Measurements from ENCODE around the gene KANSL2.
"Not testable (repeated sequence)": the region's sequence is repeated elsewhere in the genome, so short reads cannot be mapped to it uniquely, and the experiment has no call there.

KANSL2 gene
- long read RNA-seq, donor 1, transcript KANSL2-201 (10 exons, 2,155 nt): major isoform, 9 of 11 reads
- long read RNA-seq, donor 1, partial matches to known transcripts: 0 of 11 reads
- long read RNA-seq, donor 1, other reads (novel, unspliced or antisense): 0 of 11 reads
- long read RNA-seq, donor 2, partial matches to known transcripts: 0 of 4 reads
- long read RNA-seq, donor 2, other reads (novel, unspliced or antisense): 0 of 4 reads
- long read RNA-seq, donor 3, partial matches to known transcripts: 0 of 4 reads
- long read RNA-seq, donor 3, other reads (novel, unspliced or antisense): 0 of 4 reads
- long read RNA-seq, donor 4, partial matches to known transcripts: 0 of 5 reads
- long read RNA-seq, donor 4, other reads (novel, unspliced or antisense): 0 of 5 reads
- long read RNA-seq, donor 5, partial matches to known transcripts: 0 of 6 reads
- long read RNA-seq, donor 5, other reads (novel, unspliced or antisense): 0 of 6 reads
- long read RNA-seq, donor 6, partial matches to known transcripts: 0 of 3 reads
- long read RNA-seq, donor 6, other reads (novel, unspliced or antisense): 0 of 3 reads
- long read RNA-seq, donor 7, partial matches to known transcripts: 0 of 5 reads
- long read RNA-seq, donor 7, other reads (novel, unspliced or antisense): 0 of 5 reads
- long read RNA-seq, donor 8, partial matches to known transcripts: 0 of 10 reads
- long read RNA-seq, donor 8, other reads (novel, unspliced or antisense): 0 of 10 reads

GRCh38 chr12:48681710-48682532 lies at the start of gene KANSL2:
Gene KANSL2, minus strand, starts transcription at chr12:48682238. Its CDS starts 606 bp downstream, at chr12:48681632.
- DNase-seq: peak; percentile 98

GRCh38 chr12:48728807-48729206 lies 46.8 kb upstream of the KANSL2 start:
- DNase-seq: no peak

GRCh38 chr12:48720737-48721136 lies 38.7 kb upstream of the KANSL2 start:
- DNase-seq: not testable (repeated sequence)

- DNase-seq: not testable (repeated sequence)
These were observed 38.1 kb upstream of the KANSL2 start for GRCh38 chr12:48720171-48720570.

- DNase-seq: not testable (repeated sequence)
These were observed 37.0 kb upstream of the KANSL2 start for GRCh38 chr12:48719002-48719401.

GRCh38 chr12:48717252-48717695 lies 35.2 kb upstream of the KANSL2 start:
- DNase-seq: peak; percentile 61

- DNase-seq: peak; percentile 92
These were observed 34.6 kb upstream of the KANSL2 start, which contains the start of gene CCNT1 for GRCh38 chr12:48716493-48717251. Gene CCNT1, minus strand, starts transcription at chr12:48716707. Its CDS starts 32 bp downstream, at chr12:48716675.

- DNase-seq: no peak
These were observed 34.1 kb upstream of the KANSL2 start for GRCh38 chr12:48716168-48716492.

- DNase-seq: no peak
These were observed 30.2 kb upstream of the KANSL2 start for GRCh38 chr12:48712209-48712608.

GRCh38 chr12:48698822-48699221 lies 16.8 kb upstream of the KANSL2 start:
- DNase-seq: not testable (repeated sequence)

- DNase-seq: no peak
These were observed 14.6 kb upstream of the KANSL2 start for GRCh38 chr12:48696626-48697025.

GRCh38 chr12:48695859-48696258 lies 13.8 kb upstream of the KANSL2 start:
- no peak for DNase-seq

GRCh38 chr12:48694038-48694437 lies 12.0 kb upstream of the KANSL2 start:
- DNase-seq: no peak

- no peak for DNase-seq
These were observed 11.5 kb upstream of the KANSL2 start for GRCh38 chr12:48693572-48693971.

GRCh38 chr12:48691826-48692487 lies 9.9 kb upstream of the KANSL2 start:
- DNase-seq: no peak

- no peak for DNase-seq
These were observed 9.0 kb upstream of the KANSL2 start for GRCh38 chr12:48690990-48691389.

GRCh38 chr12:48690436-48690835 lies 8.4 kb upstream of the KANSL2 start:
- no peak for DNase-seq

- DNase-seq: no peak
These were observed 6.8 kb upstream of the KANSL2 start for GRCh38 chr12:48688836-48689235.

GRCh38 chr12:48687592-48687991 lies 5.6 kb upstream of the KANSL2 start:
- no peak for DNase-seq

- DNase-seq: no peak
These were observed 4.7 kb upstream of the KANSL2 start for GRCh38 chr12:48686615-48687334.

Measured in right kidney (tissue), 9 donors.